Astrocyte of the cerebellum (primary cell): ENCODE results near the gene HAUS1.

Source experiments
- DNase-seq: peaks from one replicate; pipeline ENCODE4 v3.0.0-alpha.2; 2011; ENCODE audit warnings: low read depth
- H3K4me3 ChIP-seq: 2 replicates; pipeline ENCODE4 v1.5.1; 2011; ENCODE audit warnings: mild to moderate bottlenecking, low read depth, low read length, moderate library complexity
- CTCF ChIP-seq: IDR thresholded peaks from 2 replicates; pipeline ENCODE4 v1.5.1; 2012; ENCODE audit warnings: low read length, low read depth, moderate library complexity, mild to moderate bottlenecking; ENCODE audit errors: missing control alignments
- in situ Hi-C: cut with HindIII; loops from 2 replicates; pipeline ENCODE4 v1.10.0; 2017; ENCODE audit warnings: low sequenced_read_pairs

Gene HAUS1

GRCh38 chr18:46104128-46104911 lies at the start of gene HAUS1:
Gene HAUS1 (plus strand): TSS chr18:46104385. CDS start chr18:46104412, 27 bp downstream.
- TF ChIP-seq CTCF: no peak
- DNase-seq: peak; percentile 42
- peak within 1 kb of the TSS; percentile 87 for H3K4me3 ChIP-seq
- in situ Hi-C loops: no loop called here

- no peak for DNase-seq
- TF ChIP-seq CTCF: no peak
- no peak overlapping the region for H3K4me3 ChIP-seq
- in situ Hi-C loops: loop anchor here (5.0 kb wide), 2 partner anchors 58 to 93 kb away; no protein-coding TSS in a partner anchor
Observed at GRCh38 chr18:46054956-46055837, 49.0 kb upstream of the HAUS1 start.

- in situ Hi-C loops: loop anchor here (5.0 kb wide), 1 partner anchor 94 kb away; no protein-coding TSS in a partner anchor
Observed at GRCh38 chr18:46055838-46056230, 48.4 kb upstream of the HAUS1 start.

GRCh38 chr18:46060359-46060841 lies 43.8 kb upstream of the HAUS1 start:
- no peak for DNase-seq
- no peak overlapping the region for H3K4me3 ChIP-seq
- no peak for TF ChIP-seq CTCF
- in situ Hi-C loops: no loop called here

More at GRCh38 chr18:46055838-46056230, 48.4 kb upstream of the HAUS1 start:
- no peak for DNase-seq
- no peak overlapping the region for H3K4me3 ChIP-seq
- TF ChIP-seq CTCF: no peak

- no peak for DNase-seq
- no peak for TF ChIP-seq CTCF
- in situ Hi-C loops: no loop called here
- no peak overlapping the region for H3K4me3 ChIP-seq
Observed at GRCh38 chr18:46061387-46061786, 42.8 kb upstream of the HAUS1 start.

GRCh38 chr18:46061796-46062195 lies 42.4 kb upstream of the HAUS1 start:
- H3K4me3 ChIP-seq: no peak overlapping the region
- no peak for DNase-seq
- in situ Hi-C loops: no loop called here
- TF ChIP-seq CTCF: no peak
